Activated CD8-positive, alpha-beta T cell treated with anti-CD3 and anti-CD28 coated beads, Interleukin-2, amount 10 ng/mL, durations not matched to agents 7 days and 5 days (primary cell): ENCODE data around the gene MACROD2. TPM values are rescaled to one million over a fixed set of nuclear protein-coding genes. Genes with fewer than 3 reads are reported as not detected.

Experiments
- ATAC-seq: fragments of 150-1000 bp; cut with Tn5 transposase; one replicate; pipeline ENCODE4 v1.10.0; 2021; ENCODE audit warnings: moderate library complexity
- CTCF ChIA-PET: fragments of 350-600 bp; sonication (Branson Sonifier 250); formaldehyde crosslinking; loops from one replicate; lab custom pipeline; 2021; ENCODE audit warnings: antibody characterized with exemption; lab: Charles Lee
- POLR2A ChIA-PET: fragments of 350-600 bp; sonication (Branson Sonifier 250); formaldehyde crosslinking; loops from one replicate; lab custom pipeline; 2021; ENCODE audit warnings: antibody characterized with exemption; lab: Charles Lee
- DNase-seq: peaks from one replicate; pipeline ENCODE4 v3.0.0-alpha.2; 2020
- H3K27ac Mint-ChIP-seq: one replicate; pipeline ENCODE4 v1.8.0; 2021; ENCODE audit warnings: mild to moderate bottlenecking, mixed read lengths
- H3K27me3 Mint-ChIP-seq: one replicate; pipeline ENCODE4 v1.8.0; 2021; ENCODE audit warnings: low read depth, mixed read lengths
- H3K36me3 Mint-ChIP-seq: one replicate; pipeline ENCODE4 v1.8.0; 2021; ENCODE audit warnings: low read depth, mixed read lengths
- H3K4me1 Mint-ChIP-seq: one replicate; pipeline ENCODE4 v1.8.0; 2021; ENCODE audit warnings: low read depth, mixed read lengths
- H3K4me3 Mint-ChIP-seq: one replicate; pipeline ENCODE4 v1.8.0; 2021; ENCODE audit warnings: mild to moderate bottlenecking, mixed read lengths
- H3K9me3 Mint-ChIP-seq: one replicate; pipeline ENCODE4 v1.8.0; 2022; ENCODE audit warnings: mixed read lengths; ENCODE audit not compliant: insufficient read depth
- total RNA-seq, 2 experiments: library from RNA; stranded (reverse); gene quantifications; one replicate each; pipeline ENCODE4 v1.2.3, GENCODE V29; 2021

The MACROD2 gene
- total RNA-seq, 2 experiments from 2014 or later = 0.08 TPM; not detected in 1

DNA sequence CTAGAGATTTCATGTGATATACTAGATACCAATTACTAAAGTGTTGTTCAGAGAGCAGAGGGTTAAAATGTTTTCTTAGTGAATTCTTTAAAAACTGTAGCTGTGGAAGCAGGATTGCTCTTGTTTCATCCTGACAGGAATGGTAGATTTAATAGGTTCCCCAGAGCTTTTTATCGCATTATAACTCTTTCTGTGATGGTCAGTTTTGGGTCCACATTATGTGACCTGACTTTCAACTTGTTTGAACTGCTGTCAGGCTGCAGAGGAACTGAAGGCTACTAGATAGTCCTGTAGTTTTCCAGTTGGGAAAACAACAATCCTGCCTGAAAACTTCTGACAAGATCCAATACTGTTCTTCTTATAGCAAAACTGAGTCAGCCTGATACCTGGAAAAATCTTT is 671.4 kb downstream of the MACROD2 start:
- no peak for DNase-seq
- ATAC-seq = no peak
- CTCF ChIA-PET = no interaction called here
- POLR2A ChIA-PET = no interaction called here
- no peaks in the 10 kb centered on the region for H3K27me3 Mint-ChIP-seq
- H3K36me3 Mint-ChIP-seq = no peaks in the 10 kb centered on the region
- no peaks in the 10 kb centered on the region for H3K4me1 Mint-ChIP-seq
- H3K27ac Mint-ChIP-seq = no peak overlapping the region
- H3K9me3 Mint-ChIP-seq = no peaks in the 10 kb centered on the region
- H3K4me3 Mint-ChIP-seq = no peak overlapping the region

DNA sequence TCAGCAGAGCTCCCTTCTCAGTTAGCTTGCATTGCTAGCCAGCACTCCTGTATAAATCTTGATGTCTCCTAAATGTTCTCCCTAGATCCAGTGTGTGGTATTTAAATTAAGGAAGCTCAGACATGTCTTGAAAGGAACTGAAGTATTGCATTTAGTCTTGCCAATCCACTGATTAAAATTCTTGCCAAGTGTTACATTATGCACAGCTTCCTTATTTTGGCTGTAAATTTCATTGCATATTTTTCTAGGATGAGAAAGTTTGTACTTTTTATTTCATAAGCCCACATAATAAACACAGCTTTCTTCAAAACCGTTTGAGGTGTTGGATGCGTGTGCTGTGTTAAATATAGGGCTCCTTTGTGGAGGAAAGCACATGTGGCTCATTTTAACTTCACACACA is 671.9 kb downstream of the MACROD2 start:
- Mint-ChIP-seq H3K36me3 (no peaks in the 10 kb centered on the region), H3K9me3 (no peaks in the 10 kb centered on the region), H3K4me1 (no peaks in the 10 kb centered on the region), H3K27ac (no peak overlapping the region), H3K27me3 (no peaks in the 10 kb centered on the region), H3K4me3 (no peak overlapping the region)
- no peak for DNase-seq
- CTCF ChIA-PET = no interaction called here
- ATAC-seq = no peak
- POLR2A ChIA-PET = no interaction called here

DNA sequence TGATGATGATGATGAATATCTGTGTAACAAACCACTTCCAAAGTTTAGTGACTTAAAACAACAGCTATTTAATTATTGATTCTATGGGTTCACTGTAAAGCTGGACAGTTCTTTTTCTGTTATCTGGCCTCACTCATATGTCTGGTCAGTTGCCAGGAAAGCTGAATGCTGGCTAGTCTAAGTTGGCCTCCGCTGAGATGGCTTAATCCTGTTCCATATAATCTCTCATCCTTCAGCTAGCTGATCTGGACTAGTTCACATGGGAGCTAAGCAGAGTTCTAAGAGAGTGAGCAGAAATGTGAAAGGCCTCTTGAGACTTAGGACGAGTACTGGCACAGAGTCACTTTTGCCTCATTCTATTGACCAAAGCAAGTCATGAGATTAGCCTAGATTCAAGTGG is 676.8 kb downstream of the MACROD2 start:
- no peaks in the 10 kb centered on the region for H3K36me3 Mint-ChIP-seq
- H3K4me1 Mint-ChIP-seq = no peaks in the 10 kb centered on the region
- H3K27ac Mint-ChIP-seq = no peak overlapping the region
- H3K9me3 Mint-ChIP-seq = peaks cover 4% of the 10 kb centered on the region
- no peaks in the 10 kb centered on the region for H3K27me3 Mint-ChIP-seq
- POLR2A ChIA-PET = no interaction called here
- ATAC-seq = no peak
- no peak overlapping the region for H3K4me3 Mint-ChIP-seq
- CTCF ChIA-PET = no interaction called here
- DNase-seq = no peak

DNA sequence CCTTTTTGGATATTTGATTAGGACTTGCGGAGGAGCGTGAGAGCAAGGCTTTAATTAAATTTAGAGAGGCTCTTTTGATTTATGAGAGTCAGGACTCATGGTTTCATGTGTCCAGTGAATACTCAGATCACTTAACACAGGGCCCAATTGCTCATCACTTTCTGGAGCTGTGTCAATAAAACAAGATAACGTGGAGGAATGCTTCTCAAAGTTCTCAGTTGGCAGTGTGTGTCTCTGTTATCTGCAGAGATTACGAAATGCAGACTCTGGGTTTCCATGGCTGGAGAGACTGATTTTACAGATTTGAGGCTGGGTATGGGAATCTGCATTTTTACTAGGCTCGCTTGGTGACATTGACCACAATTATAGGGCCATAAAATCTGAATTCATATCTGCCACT is 677.8 kb downstream of the MACROD2 start:
- Mint-ChIP-seq H3K9me3 (peaks cover 4% of the 10 kb centered on the region), H3K4me3 (no peak overlapping the region), H3K27ac (no peak overlapping the region), H3K27me3 (no peaks in the 10 kb centered on the region), H3K36me3 (no peaks in the 10 kb centered on the region), H3K4me1 (no peaks in the 10 kb centered on the region)
- CTCF ChIA-PET = no interaction called here
- DNase-seq (no peak), ATAC-seq (no peak)
- POLR2A ChIA-PET = no interaction called here

DNA sequence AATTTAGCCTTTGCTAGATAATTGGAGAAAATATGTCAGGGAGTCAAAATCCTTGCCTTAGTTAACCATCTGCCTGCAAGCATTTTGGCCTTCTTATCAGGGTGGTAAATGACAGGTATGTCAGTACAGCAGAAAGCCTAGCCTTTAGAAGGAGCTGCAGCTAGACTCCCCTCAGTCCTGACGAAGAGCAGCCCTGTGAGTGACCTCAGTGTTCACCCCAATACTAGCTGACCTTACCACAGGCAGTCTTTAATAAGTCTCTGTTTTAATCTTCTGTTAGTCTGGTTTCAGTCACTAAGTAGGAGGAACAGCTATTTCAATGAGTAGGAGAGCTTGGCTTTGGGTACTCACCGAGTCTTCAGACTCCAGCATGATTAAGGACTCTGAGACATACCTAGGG is 682.1 kb downstream of the MACROD2 start:
- ATAC-seq (no peak), DNase-seq (no peak)
- Mint-ChIP-seq H3K4me3 (no peak overlapping the region), H3K36me3 (no peaks in the 10 kb centered on the region), H3K9me3 (peaks cover 4% of the 10 kb centered on the region), H3K27ac (no peak overlapping the region), H3K4me1 (no peaks in the 10 kb centered on the region), H3K27me3 (no peaks in the 10 kb centered on the region)
- CTCF ChIA-PET = no interaction called here
- POLR2A ChIA-PET = no interaction called here

DNA sequence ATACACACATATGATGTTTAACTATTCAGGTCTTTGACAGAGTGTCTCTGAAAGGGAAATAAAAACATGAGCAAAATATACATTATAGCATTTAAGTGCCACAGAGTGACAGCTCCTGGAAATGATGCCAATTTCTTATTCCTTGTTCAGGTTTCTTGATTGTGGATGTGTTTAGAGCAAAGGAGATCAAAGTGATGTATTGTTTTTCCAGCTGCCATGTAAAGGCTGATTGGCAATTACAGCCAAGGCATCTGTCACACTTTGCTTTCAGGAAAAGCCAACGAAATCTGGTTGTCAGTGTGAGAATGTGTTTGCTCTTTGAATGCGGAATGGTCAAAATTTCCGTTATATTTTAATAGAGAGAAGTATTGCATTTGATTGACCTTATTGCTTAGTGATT is 689.9 kb downstream of the MACROD2 start:
- H3K9me3 Mint-ChIP-seq = peaks cover 4% of the 10 kb centered on the region
- no peak overlapping the region for H3K4me3 Mint-ChIP-seq
- no peaks in the 10 kb centered on the region for H3K36me3 Mint-ChIP-seq
- CTCF ChIA-PET = interaction anchor here (1.6 kb wide), 1 partner anchor 14 kb away, joined by 3 read pairs; no protein-coding TSS in a partner anchor
- no peak for DNase-seq
- no peaks in the 10 kb centered on the region for H3K4me1 Mint-ChIP-seq
- ATAC-seq = no peak
- POLR2A ChIA-PET = no interaction called here
- H3K27ac Mint-ChIP-seq = no peak overlapping the region
- no peaks in the 10 kb centered on the region for H3K27me3 Mint-ChIP-seq

DNA sequence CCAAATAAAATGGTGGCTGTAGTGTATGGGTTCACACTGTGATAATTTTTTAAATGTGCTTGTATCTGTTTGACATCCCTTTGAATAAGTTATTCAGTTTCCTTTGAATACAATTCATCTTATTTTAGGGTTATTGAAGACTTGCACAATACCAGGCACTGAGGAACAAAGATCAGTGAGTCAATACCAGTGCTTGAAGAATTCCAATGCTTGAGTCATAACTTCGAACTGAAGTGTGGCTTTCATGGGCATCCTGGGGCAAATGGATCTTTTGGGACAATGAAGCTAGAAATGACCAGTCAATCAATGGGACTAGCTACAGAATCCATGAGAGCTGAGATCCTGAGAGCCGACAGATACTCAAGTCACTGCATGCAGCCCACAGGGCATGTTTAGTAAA is 692.0 kb downstream of the MACROD2 start:
- no peak overlapping the region for H3K27ac Mint-ChIP-seq
- POLR2A ChIA-PET = no interaction called here
- CTCF ChIA-PET = no interaction called here
- ATAC-seq (no peak), DNase-seq (no peak)
- H3K36me3 Mint-ChIP-seq = no peaks in the 10 kb centered on the region
- H3K4me3 Mint-ChIP-seq = no peak overlapping the region
- peaks cover 4% of the 10 kb centered on the region for H3K9me3 Mint-ChIP-seq
- H3K4me1 Mint-ChIP-seq = no peaks in the 10 kb centered on the region
- H3K27me3 Mint-ChIP-seq = no peaks in the 10 kb centered on the region

DNA sequence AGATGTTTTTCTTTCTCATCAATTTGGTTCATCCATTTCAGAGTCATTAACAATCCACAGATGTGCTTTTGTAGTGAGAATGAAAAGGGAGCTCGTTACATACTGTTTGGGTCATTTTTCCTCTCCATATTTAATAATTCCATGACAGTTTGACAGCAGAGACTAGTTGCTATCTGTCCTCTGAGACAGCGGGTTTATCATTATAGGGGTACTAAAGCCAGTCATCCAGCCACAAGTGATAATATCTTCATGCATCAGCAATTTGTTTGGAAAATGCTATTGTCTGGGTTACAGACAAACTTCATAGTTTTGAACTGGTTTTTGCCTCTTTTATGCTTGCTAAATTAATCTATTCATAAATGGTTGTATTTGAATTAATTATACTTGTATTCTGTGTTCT is 692.7 kb downstream of the MACROD2 start:
- Mint-ChIP-seq H3K27ac (no peak overlapping the region), H3K9me3 (peaks cover 4% of the 10 kb centered on the region), H3K36me3 (no peaks in the 10 kb centered on the region), H3K27me3 (no peaks in the 10 kb centered on the region), H3K4me1 (no peaks in the 10 kb centered on the region), H3K4me3 (no peak overlapping the region)
- POLR2A ChIA-PET = no interaction called here
- CTCF ChIA-PET = no interaction called here
- DNase-seq (no peak), ATAC-seq (no peak)

DNA sequence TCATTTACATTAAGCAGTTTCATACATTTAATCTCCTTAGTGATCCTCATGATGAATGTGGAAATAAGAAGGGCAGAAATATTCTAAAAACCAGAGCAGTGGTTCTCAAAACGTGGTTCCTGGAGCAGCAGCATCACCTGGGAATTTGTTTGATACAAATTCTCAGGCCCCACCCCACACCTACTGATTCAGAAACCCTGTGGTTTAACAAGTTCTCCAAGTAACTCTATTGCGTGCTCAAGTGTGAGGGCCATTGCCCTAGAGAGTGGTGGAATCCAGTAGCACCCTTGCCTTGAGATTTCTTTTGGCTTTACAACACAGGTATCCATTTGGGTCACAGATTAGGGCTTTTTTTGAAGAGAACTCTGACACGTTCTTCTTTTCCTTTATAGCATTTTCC is 696.7 kb downstream of the MACROD2 start:
- Mint-ChIP-seq H3K4me1 (no peaks in the 10 kb centered on the region), H3K27me3 (no peaks in the 10 kb centered on the region), H3K9me3 (peaks cover 4% of the 10 kb centered on the region), H3K36me3 (no peaks in the 10 kb centered on the region), H3K4me3 (no peak overlapping the region), H3K27ac (no peak overlapping the region)
- CTCF ChIA-PET = no interaction called here
- DNase-seq (no peak), ATAC-seq (no peak)
- POLR2A ChIA-PET = no interaction called here

DNA sequence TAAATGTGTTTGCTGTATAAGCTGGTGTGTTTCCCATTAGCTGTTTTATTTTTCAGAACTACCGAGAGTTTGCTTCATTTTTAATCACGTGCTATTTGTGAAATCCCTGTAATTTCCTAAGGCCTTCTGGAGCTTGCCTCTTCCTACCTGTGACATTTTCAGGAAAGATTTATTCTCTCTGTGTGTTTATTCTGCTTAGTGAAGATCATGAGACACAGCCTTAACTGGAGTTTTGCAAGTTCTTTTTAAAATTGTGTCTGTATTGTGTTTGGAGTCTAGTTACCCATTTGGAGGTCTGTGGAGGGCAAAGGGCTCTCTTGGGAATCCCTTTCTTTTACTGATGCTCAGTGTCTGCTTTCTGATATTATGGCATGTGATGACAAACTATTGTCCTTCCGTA is 701.2 kb downstream of the MACROD2 start:
- Mint-ChIP-seq H3K36me3 (no peaks in the 10 kb centered on the region), H3K4me1 (no peaks in the 10 kb centered on the region), H3K27ac (no peak overlapping the region), H3K27me3 (no peaks in the 10 kb centered on the region), H3K4me3 (no peak overlapping the region), H3K9me3 (peaks cover 5% of the 10 kb centered on the region)
- ATAC-seq (no peak), DNase-seq (no peak)
- CTCF ChIA-PET = no interaction called here
- POLR2A ChIA-PET = no interaction called here

DNA sequence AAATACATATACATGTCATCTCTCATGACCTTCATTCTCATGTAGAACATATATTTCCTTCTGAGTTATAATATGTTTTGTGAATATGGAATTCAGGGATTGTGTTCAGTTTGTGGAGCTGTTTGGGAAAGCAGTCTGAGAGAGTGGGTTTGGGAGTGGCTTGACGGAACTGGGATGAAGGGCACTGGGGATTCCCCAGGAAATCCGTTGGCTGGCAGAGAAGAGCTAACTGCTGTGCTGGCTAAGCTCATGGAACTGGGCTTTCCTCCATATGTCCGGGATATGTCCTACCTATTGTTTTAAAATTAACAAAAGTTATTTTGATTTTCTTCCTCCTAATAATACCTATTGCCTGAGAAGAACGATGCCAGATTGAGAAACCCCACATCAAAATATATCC is 701.6 kb downstream of the MACROD2 start:
- Mint-ChIP-seq H3K4me1 (no peaks in the 10 kb centered on the region), H3K4me3 (no peak overlapping the region), H3K36me3 (no peaks in the 10 kb centered on the region), H3K9me3 (peaks cover 5% of the 10 kb centered on the region), H3K27me3 (no peaks in the 10 kb centered on the region), H3K27ac (no peak overlapping the region)
- POLR2A ChIA-PET = no interaction called here
- CTCF ChIA-PET = no interaction called here
- ATAC-seq (no peak), DNase-seq (no peak)

DNA sequence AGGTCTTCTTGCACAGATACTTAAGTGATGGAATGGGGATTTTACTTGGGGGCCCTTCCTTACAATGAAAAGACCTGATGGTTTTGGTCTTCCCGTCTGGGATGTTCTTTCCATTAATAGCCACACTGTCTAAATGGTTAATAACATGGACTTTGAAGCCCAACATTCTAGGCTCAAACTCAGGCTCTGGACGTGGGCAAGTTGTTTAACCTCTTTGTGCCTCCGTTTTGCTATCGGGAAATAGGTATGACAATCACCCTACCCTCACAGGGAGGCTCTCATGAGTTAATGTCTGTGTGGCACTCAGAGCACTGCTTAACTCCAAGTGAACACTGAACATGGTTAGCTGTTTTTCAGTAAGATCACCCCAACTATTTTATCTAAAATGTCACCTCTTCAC is 702.8 kb downstream of the MACROD2 start:
- CTCF ChIA-PET = no interaction called here
- H3K4me3 Mint-ChIP-seq = no peak overlapping the region
- no peaks in the 10 kb centered on the region for H3K27me3 Mint-ChIP-seq
- no peak overlapping the region for H3K27ac Mint-ChIP-seq
- H3K4me1 Mint-ChIP-seq = no peaks in the 10 kb centered on the region
- DNase-seq (no peak), ATAC-seq (no peak)
- peaks cover 5% of the 10 kb centered on the region for H3K9me3 Mint-ChIP-seq
- POLR2A ChIA-PET = no interaction called here
- no peaks in the 10 kb centered on the region for H3K36me3 Mint-ChIP-seq

DNA sequence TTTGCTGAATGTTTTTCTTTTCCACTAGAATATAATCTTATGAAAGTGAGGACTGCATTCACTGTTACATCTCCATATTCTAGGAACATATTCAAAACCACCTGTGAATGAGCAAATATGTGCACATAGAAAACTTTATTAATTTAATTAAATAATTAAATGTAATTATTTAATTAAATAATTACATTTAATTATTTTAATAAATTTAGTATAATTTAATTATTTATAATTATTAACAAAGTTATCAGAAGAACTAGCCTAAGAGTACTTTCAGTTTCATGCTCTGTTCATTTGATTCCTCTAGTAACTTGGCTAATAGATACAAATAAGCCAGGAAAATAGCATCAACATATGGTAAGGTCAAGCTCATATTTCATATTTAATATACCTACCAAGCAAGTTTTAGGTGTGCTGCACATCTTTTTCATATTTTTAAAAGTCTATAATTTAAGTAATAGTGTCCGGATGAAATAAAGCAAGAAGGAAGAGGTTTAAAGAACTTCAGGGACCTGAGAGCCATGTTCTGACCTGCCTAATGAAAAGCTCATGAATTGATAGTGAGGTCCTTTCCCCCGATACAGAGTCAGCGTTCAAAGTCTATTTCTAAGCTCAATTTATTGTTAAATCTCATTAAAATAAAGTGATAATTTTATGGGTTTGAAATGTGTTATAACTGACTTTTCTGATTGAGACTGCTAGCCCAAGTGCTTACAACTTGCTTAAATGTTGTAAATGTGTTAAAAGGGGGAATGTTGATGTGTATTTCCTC is 703.5 kb downstream of the MACROD2 start:
- Mint-ChIP-seq H3K27ac (no peak overlapping the region), H3K9me3 (peaks cover 5% of the 10 kb centered on the region), H3K4me3 (no peak overlapping the region), H3K27me3 (no peaks in the 10 kb centered on the region), H3K4me1 (no peaks in the 10 kb centered on the region), H3K36me3 (no peaks in the 10 kb centered on the region)
- CTCF ChIA-PET = interaction anchor here (1.0 kb wide), 1 partner anchor 14 kb away, joined by 3 read pairs; no protein-coding TSS in a partner anchor
- POLR2A ChIA-PET = no interaction called here
- DNase-seq (no peak), ATAC-seq (no peak)
